Activated B cell treated with CpG ODN at 0.5 μM for 24 hours (primary cell): ENCODE data around the gene DNAAF5. TPM values are rescaled to one million over a fixed set of nuclear protein-coding genes. Genes with fewer than 3 reads are reported as not detected.

ENCODE experiments used
- ATAC-seq: fragments of 200-7000 bp; cut with Tn5 transposase; one replicate; pipeline ENCODE4 v1.10.0; 2021; ENCODE audit warnings: low read depth, mild to moderate bottlenecking, moderate library complexity
- CTCF ChIA-PET: fragments of 350-600 bp; sonication (Branson Sonifier 250); formaldehyde crosslinking; loops from one replicate; lab custom pipeline; 2021; ENCODE audit warnings: antibody characterized with exemption; lab: Charles Lee
- POLR2A ChIA-PET: fragments of 350-600 bp; sonication (Branson Sonifier 250); formaldehyde crosslinking; loops from one replicate; lab custom pipeline; 2021; ENCODE audit warnings: antibody characterized with exemption; lab: Charles Lee
- DNase-seq: peaks from one replicate; pipeline ENCODE4 v3.0.0; 2022
- H3K27ac Mint-ChIP-seq: one replicate; pipeline ENCODE4 v1.8.0; 2020; ENCODE audit warnings: mixed read lengths
- H3K27me3 Mint-ChIP-seq: one replicate; pipeline ENCODE4 v1.8.0; 2021; ENCODE audit warnings: mixed read lengths
- H3K36me3 Mint-ChIP-seq: one replicate; pipeline ENCODE4 v1.8.0; 2021; ENCODE audit warnings: low read depth, mixed read lengths
- H3K4me1 Mint-ChIP-seq: one replicate; pipeline ENCODE4 v1.8.0; 2021; ENCODE audit warnings: mixed read lengths
- H3K4me3 Mint-ChIP-seq: one replicate; pipeline ENCODE4 v1.8.0; 2020; ENCODE audit warnings: mild to moderate bottlenecking, mixed read lengths
- H3K9me3 Mint-ChIP-seq: one replicate; pipeline ENCODE4 v1.8.0; 2020; ENCODE audit warnings: mixed read lengths
- intact Hi-C: fragments of 100-400 bp; cut with micrococcal nuclease; formaldehyde crosslinking; loops from one replicate; pipeline ENCODE4 v1.15.1; 2024
- total RNA-seq: library from RNA; stranded (reverse); gene quantifications from 2 replicates; pipeline ENCODE4 v1.2.3, GENCODE V29; 2022
- TF ChIP-seq, protein P1 (sequence below): fragments of 200-600 bp; IDR thresholded peaks from one replicate; pipeline ENCODE4 v1.8.0; 2022; ENCODE audit warnings: antibody characterized with exemption, mild to moderate bottlenecking

DNAAF5 gene
- total RNA-seq, 1 donor from 2014 or later: 23.5 TPM

DNA sequence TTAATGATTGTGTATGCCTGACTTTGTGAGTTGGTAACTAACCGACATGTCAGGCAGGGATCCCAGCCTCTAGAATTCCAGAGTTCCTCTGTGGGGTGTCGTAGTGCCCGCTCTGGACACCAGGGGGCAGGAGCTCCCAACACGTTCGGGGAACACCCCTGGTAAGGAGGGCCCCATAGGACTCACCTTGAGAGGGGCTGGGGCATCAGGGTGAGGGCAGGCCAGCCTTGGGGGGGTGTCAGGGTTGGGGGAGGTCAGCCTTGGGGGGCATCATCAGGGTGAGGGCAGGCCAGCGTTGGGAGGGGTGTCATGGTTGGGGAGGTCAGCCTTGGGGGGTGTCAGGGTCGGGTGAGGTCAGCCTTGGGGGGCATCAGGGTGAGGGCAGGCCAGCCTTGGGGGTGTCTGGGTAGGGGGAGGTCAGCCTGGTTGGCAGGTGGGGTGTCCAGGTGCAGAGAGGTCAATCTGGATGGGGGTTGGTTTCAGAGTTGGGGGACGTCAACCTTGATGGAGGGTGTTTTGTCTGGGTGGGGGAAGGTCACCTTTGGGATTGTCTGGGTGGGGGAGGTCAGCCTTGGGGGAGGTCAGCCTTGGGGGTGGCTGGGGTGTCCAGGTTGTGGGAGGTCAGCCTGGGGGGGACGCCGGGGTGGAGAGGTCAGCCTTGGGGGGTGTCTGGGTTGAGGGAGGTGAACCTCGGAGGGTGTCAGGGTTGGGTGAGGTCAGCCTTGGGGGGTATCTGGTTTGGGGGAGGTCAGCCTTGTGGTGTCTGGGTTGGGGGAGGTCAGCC is 60.2 kb downstream of the DNAAF5 start:
- ChIA-PET CTCF (interaction anchor here (0.6 to 3.1 kb wide), 4 partner anchors 10 to 465 kb away, joined by 3 to 25 read pairs (median 4); no protein-coding TSS in a partner anchor), POLR2A (interaction anchor here (0.8 kb wide), 1 partner anchor 83 kb away, joined by 10 read pairs; no protein-coding TSS in a partner anchor)
- Mint-ChIP-seq H3K4me1 (no peaks in the 10 kb centered on the region), H3K9me3 (no peaks in the 10 kb centered on the region), H3K4me3 (no peak overlapping the region), H3K27ac (no peak overlapping the region), H3K36me3 (peaks cover 44% of the 10 kb centered on the region), H3K27me3 (no peaks in the 10 kb centered on the region)
- DNase-seq (peak; percentile 63), ATAC-seq (peak; percentile 98)
- TF ChIP-seq, protein P1, sequence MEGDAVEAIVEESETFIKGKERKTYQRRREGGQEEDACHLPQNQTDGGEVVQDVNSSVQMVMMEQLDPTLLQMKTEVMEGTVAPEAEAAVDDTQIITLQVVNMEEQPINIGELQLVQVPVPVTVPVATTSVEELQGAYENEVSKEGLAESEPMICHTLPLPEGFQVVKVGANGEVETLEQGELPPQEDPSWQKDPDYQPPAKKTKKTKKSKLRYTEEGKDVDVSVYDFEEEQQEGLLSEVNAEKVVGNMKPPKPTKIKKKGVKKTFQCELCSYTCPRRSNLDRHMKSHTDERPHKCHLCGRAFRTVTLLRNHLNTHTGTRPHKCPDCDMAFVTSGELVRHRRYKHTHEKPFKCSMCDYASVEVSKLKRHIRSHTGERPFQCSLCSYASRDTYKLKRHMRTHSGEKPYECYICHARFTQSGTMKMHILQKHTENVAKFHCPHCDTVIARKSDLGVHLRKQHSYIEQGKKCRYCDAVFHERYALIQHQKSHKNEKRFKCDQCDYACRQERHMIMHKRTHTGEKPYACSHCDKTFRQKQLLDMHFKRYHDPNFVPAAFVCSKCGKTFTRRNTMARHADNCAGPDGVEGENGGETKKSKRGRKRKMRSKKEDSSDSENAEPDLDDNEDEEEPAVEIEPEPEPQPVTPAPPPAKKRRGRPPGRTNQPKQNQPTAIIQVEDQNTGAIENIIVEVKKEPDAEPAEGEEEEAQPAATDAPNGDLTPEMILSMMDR: no peak
- intact Hi-C loops: loop anchor here (1.0 to 2.0 kb wide), 4 partner anchors 27 to 386 kb away; partner anchors contain the start of gene SUN1

DNA sequence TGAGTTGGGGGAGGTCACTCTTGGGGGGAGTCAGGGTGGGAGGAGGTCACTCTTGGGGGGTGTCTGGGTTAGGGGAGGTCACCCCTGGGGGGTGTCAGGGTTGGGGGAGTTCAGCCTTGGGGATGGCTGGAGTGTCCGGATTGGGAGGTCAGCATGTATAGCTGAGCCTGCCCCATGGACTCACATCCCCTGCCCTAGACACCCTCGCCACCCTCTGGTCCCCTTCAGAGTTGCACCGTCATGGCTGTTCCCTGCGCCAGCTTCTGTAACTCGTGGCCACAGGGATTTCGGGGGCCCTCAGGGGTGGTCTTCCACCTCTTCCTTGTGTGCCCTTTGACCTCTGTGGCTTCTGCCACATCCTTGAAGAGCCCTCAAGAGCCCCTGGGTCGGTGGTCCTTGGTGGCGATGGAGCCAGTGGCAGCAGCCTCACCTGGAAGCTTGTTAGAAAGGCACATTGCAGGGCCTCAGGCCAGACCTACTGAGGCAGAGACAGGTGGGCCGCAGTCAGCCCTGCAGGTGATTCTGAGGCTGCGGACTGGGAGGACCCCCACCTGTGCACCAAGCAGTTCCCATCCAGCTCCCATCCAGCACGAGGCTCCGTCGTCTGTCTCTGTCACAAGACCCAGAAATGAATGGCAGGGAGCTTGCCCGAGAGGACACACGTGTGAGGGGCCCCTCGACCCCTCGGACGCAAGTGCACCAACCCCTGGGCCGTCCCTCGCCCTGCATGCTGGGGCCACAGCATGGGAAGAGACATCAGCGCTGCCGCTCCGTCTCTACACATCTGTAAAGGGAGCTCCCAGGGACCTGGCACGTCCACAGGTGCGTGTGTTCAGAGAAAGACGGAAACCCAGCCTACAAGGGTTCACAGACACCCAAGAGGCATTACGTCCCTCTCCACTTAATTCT is 61.1 kb downstream of the DNAAF5 start:
- Mint-ChIP-seq H3K4me1 (no peaks in the 10 kb centered on the region), H3K36me3 (peaks cover 36% of the 10 kb centered on the region), H3K27ac (no peak overlapping the region), H3K27me3 (no peaks in the 10 kb centered on the region), H3K9me3 (no peaks in the 10 kb centered on the region), H3K4me3 (no peak overlapping the region)
- CTCF ChIA-PET: interaction anchor here (0.8 to 3.1 kb wide), 3 partner anchors 85 to 466 kb away, joined by 3 to 25 read pairs (median 3); no protein-coding TSS in a partner anchor
- POLR2A ChIA-PET: no interaction called here
- intact Hi-C loops: loop anchor here (2.0 kb wide), 1 partner anchor 385 kb away; no protein-coding TSS in a partner anchor
- ATAC-seq (no peak), DNase-seq (no peak)
- TF ChIP-seq, protein P1: no peak

DNA sequence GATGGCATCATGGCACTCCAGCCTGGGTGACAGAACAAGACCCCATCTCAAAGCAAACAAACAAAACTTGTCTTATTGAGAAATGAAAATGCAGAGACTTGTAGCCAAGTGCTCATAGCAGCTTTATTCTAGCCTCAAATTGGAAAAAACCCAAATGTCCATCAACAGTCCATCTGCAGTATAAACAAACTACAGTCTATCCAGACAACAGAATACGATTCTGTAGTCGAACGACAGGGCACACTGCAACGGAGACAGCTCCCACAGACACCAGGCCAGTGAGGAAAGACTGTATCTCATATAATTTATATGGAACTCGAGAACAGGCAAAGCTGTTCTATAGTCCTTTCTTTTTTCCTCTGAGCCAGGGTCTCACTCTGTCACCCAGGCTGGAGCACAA is 65.0 kb downstream of the DNAAF5 start:
- ChIA-PET POLR2A (no interaction called here), CTCF (no interaction called here)
- Mint-ChIP-seq H3K9me3 (no peaks in the 10 kb centered on the region), H3K4me3 (no peak overlapping the region), H3K27ac (no peak overlapping the region), H3K36me3 (peaks cover 8% of the 10 kb centered on the region), H3K4me1 (no peaks in the 10 kb centered on the region), H3K27me3 (no peaks in the 10 kb centered on the region)
- no peak for ATAC-seq
- no peak for DNase-seq
- TF ChIP-seq, protein P1: no peak
- intact Hi-C loops: loop anchor here (2.0 kb wide), 1 partner anchor 51 kb away; no protein-coding TSS in a partner anchor

DNA sequence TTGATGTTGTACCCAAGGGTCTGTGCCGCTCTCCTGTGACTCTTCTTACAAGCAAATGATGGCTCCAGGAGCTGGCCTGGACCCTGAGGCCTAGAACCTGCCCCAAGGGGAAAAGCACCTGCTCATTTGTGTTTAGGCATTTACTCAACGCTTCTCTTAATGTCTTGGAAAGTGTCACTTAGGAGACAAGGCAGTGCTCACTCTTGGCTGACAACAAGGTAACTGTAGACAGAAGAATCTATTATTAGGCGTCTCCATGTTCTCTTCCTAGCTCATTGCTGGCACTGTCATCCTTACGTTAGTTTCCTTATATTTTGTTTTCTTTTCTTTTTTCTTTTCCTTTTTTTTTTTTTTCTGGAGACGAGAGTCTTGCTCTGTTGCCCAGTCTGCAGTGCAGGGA is 67.7 kb downstream of the DNAAF5 start:
- Mint-ChIP-seq H3K27me3 (no peaks in the 10 kb centered on the region), H3K36me3 (peaks cover 3% of the 10 kb centered on the region), H3K4me1 (no peaks in the 10 kb centered on the region), H3K27ac (no peak overlapping the region), H3K4me3 (no peak overlapping the region), H3K9me3 (no peaks in the 10 kb centered on the region)
- intact Hi-C loops: no loop called here
- ChIA-PET POLR2A (no interaction called here), CTCF (no interaction called here)
- TF ChIP-seq, protein P1: no peak
- DNase-seq (no peak), ATAC-seq (no peak)
